ENCODE results near the gene CA5B.

- TF ChIP-seq RNF2 (IDR thresholded peaks at IDR 0.05; ENCODE audit: borderline replicate concordance, low read depth, low read length, missing control alignments, poor library complexity, severe bottlenecking) (no peak), SUZ12 (IDR thresholded peaks at IDR 0.05; ENCODE audit: low read length) (no peak), POLR2A (IDR thresholded peaks at IDR 0.05; ENCODE audit: control extremely low read depth in 1 of 2, low read depth in 2 of 2, low read length in 2 of 2) (no peak)
These were observed 96.0 kb downstream of the CA5B start for GRCh38 chrX:15834053-15834452.
